Thoracic aorta (tissue), 2 donors: ENCODE measurements around the gene NPNT. TPM values are rescaled to one million over a fixed set of nuclear protein-coding genes. Genes with fewer than 3 reads are reported as not detected.

Source experiments
- ATAC-seq: fragments of 150-250 bp; one replicate; pipeline ENCODE4 v1.8.0; 2017; ENCODE audit warnings: low read depth; ENCODE audit not compliant: insufficient number of reproducible peaks, low FRiP score
- DNase-seq: peaks from one replicate; pipeline ENCODE4 v3.0.0-alpha.2; 2020; ENCODE audit warnings: low spot score
- H3K27ac ChIP-seq, 2 donors: fragments of 200-600 bp; sonication (generic); 1 replicate in 1 of 2; 2 replicates in 1 of 2; pipeline ENCODE4 v1.5.1; 2016; ENCODE audit warnings: mild to moderate bottlenecking in 2 of 2, moderate library complexity in 2 of 2
- H3K27me3 ChIP-seq: fragments of 200-600 bp; sonication (generic); replicated peaks from 2 replicates; pipeline ENCODE4 v1.6.0; 2016; ENCODE audit warnings: mild to moderate bottlenecking; ENCODE audit not compliant: insufficient read depth
- H3K36me3 ChIP-seq: fragments of 200-600 bp; sonication (generic); one replicate; pipeline ENCODE4 v1.5.1; 2016
- H3K4me1 ChIP-seq, 2 donors: fragments of 200-600 bp; sonication (generic); 1 replicate in 1 of 2; 2 replicates in 1 of 2; pipeline versions ENCODE4 v1.5.1 to v1.6.0; 2016; ENCODE audit warnings: low read depth in 2 of 2, mild to moderate bottlenecking in 1 of 2; ENCODE audit not compliant: control insufficient read depth in 1 of 2
- H3K4me3 ChIP-seq: fragments of 200-600 bp; sonication (generic); 2 replicates; pipeline ENCODE4 v1.5.1; 2016; ENCODE audit warnings: mild to moderate bottlenecking
- H3K9me3 ChIP-seq: fragments of 200-600 bp; sonication (generic); 2 replicates; pipeline ENCODE4 v1.5.1; 2016
- CTCF ChIP-seq: fragments of 200-600 bp; sonication (generic); IDR thresholded peaks from one replicate; pipeline ENCODE4 v1.5.1; 2019; ENCODE audit warnings: antibody characterized with exemption
- total RNA-seq, 2 donors: library from RNA; depleted of rRNA; stranded (reverse); fragments of >200 nt; gene quantifications; one replicate each; pipeline versions ENCODE4 v1.1.0 to v1.2.3, GENCODE V29; 2016

The NPNT gene
- total RNA-seq, 2 donors from 2014 or later, result 167 to 240 TPM

GRCh38 chr4:105858466-105859040, 36.7 kb upstream of the NPNT start:
- no peak for DNase-seq
- Histone ChIP-seq H3K36me3 (no peaks in the 10 kb centered on the region), H3K4me3 (no peak overlapping the region), H3K4me1 (peaks cover 0 to 17% of the 10 kb centered on the region in 2 donors), H3K9me3 (no peaks in the 10 kb centered on the region), H3K27me3 (no peaks in the 10 kb centered on the region), H3K27ac (no peak overlapping the region)
- TF ChIP-seq CTCF, result no peak
- no peak for ATAC-seq

- DNase-seq (no peak), ATAC-seq (peak; percentile 50)
- Histone ChIP-seq H3K9me3 (no peaks in the 10 kb centered on the region), H3K27me3 (no peaks in the 10 kb centered on the region), H3K4me1 (peaks cover 0 to 17% of the 10 kb centered on the region in 2 donors), H3K36me3 (no peaks in the 10 kb centered on the region), H3K4me3 (no peak overlapping the region), H3K27ac (peak overlapping the region in 1 of 2 donors; percentile 4)
- no peak for TF ChIP-seq CTCF
These were observed 36.0 kb upstream of the NPNT start for GRCh38 chr4:105859233-105859632.

GRCh38 chr4:105870963-105871362, 24.3 kb upstream of the NPNT start:
- ATAC-seq (no peak), DNase-seq (no peak)
- H3K9me3 ChIP-seq, result no peaks in the 10 kb centered on the region

GRCh38 chr4:105871997-105872396, 23.3 kb upstream of the NPNT start:
- H3K9me3 ChIP-seq, result no peaks in the 10 kb centered on the region
- peaks cover 3 to 10% of the 10 kb centered on the region in 2 donors for H3K4me1 ChIP-seq
- no peaks in the 10 kb centered on the region for H3K27me3 ChIP-seq
- H3K36me3 ChIP-seq, result no peaks in the 10 kb centered on the region
- TF ChIP-seq CTCF, result no peak
- DNase-seq (no peak), ATAC-seq (no peak)
- no peak overlapping the region for H3K27ac ChIP-seq
- H3K4me3 ChIP-seq, result no peak overlapping the region

More at GRCh38 chr4:105870963-105871362, 24.3 kb upstream of the NPNT start:
- no peak overlapping the region for H3K4me3 ChIP-seq
- H3K36me3 ChIP-seq, result no peaks in the 10 kb centered on the region
- TF ChIP-seq CTCF, result no peak
- no peak overlapping the region for H3K27ac ChIP-seq
- no peaks in the 10 kb centered on the region for H3K27me3 ChIP-seq
- H3K4me1 ChIP-seq, result peaks cover 3 to 10% of the 10 kb centered on the region in 2 donors

- no peaks in the 10 kb centered on the region for H3K9me3 ChIP-seq
- no peaks in the 10 kb centered on the region for H3K36me3 ChIP-seq
- H3K4me1 ChIP-seq, result peaks cover 3 to 15% of the 10 kb centered on the region in 2 donors
- TF ChIP-seq CTCF, result no peak
- no peaks in the 10 kb centered on the region for H3K27me3 ChIP-seq
- no peak for ATAC-seq
- H3K27ac ChIP-seq, result no peak overlapping the region
- H3K4me3 ChIP-seq, result no peak overlapping the region
- DNase-seq, result no peak
These were observed 20.0 kb upstream of the NPNT start for GRCh38 chr4:105875233-105875632.
